DND-41 (cell line): Measurements from ENCODE around the gene LIN54.

Source experiments
- ATAC-seq: fragments of 200-7000 bp; cut with Tn5 transposase; 3 replicates; pipeline ENCODE4 v1.9.1; 2021; ENCODE audit warnings: low read depth; ENCODE audit not compliant: insufficient read depth
- DNase-seq: peaks from one replicate; pipeline ENCODE4 v3.0.0-alpha.2; 2020
- H2AFZ ChIP-seq: 2 replicates; pipeline ENCODE4 v1.6.0; 2012; ENCODE audit warnings: low read depth, low read length
- H3K27ac ChIP-seq: 2 replicates; pipeline ENCODE4 v1.5.1; 2012; ENCODE audit warnings: low read length, inconsistent platforms
- H3K27me3 ChIP-seq: fragments of 200-600 bp; sonication (generic); 2 replicates; pipeline ENCODE4 v1.6.0; 2012; ENCODE audit warnings: low read length, mild to moderate bottlenecking, inconsistent platforms; ENCODE audit not compliant: insufficient read depth, poor library complexity
- H3K36me3 ChIP-seq: 2 replicates; pipeline ENCODE4 v1.5.1; 2012; ENCODE audit warnings: low read length, inconsistent platforms; ENCODE audit not compliant: insufficient read depth
- H3K4me1 ChIP-seq: 2 replicates; pipeline ENCODE4 v1.5.1; 2012; ENCODE audit warnings: mild to moderate bottlenecking, low read length; ENCODE audit not compliant: insufficient read depth
- H3K4me2 ChIP-seq: 2 replicates; pipeline ENCODE4 v1.6.0; 2012; ENCODE audit warnings: mild to moderate bottlenecking, moderate library complexity, low read length, inconsistent platforms; ENCODE audit not compliant: insufficient read depth
- H3K4me3 ChIP-seq, 2 experiments: fragments of 200-600 bp in 1 of 2; shearing (Covaris generic) in 1 of 2; 2 replicates each; pipeline ENCODE4 v1.5.1; 2012 to 2016; ENCODE audit warnings: inconsistent platforms in 2 of 2, low read length in 2 of 2, mild to moderate bottlenecking in 2 of 2, low read depth in 1 of 2, moderate library complexity in 1 of 2
- H3K79me2 ChIP-seq: 2 replicates; pipeline ENCODE4 v1.6.0; 2012; ENCODE audit warnings: low read length, inconsistent platforms; ENCODE audit not compliant: insufficient read depth
- H3K9ac ChIP-seq: 2 replicates; pipeline ENCODE4 v1.6.0; 2012; ENCODE audit warnings: low read depth, mild to moderate bottlenecking, inconsistent platforms, low read length, moderate library complexity
- H3K9me3 ChIP-seq: 2 replicates; pipeline ENCODE4 v1.5.1; 2012; ENCODE audit warnings: low read length, moderate library complexity, mild to moderate bottlenecking, inconsistent platforms; ENCODE audit not compliant: insufficient read depth, severe bottlenecking
- H4K20me1 ChIP-seq: 2 replicates; pipeline ENCODE4 v1.6.0; 2012; ENCODE audit warnings: low read length; ENCODE audit not compliant: insufficient read depth
- EZH2 ChIP-seq: IDR thresholded peaks from 3 replicates; pipeline ENCODE4 v1.6.1; 2012; ENCODE audit warnings: borderline replicate concordance, low read depth, mild to moderate bottlenecking, moderate library complexity, low read length, inconsistent platforms; ENCODE audit not compliant: severe bottlenecking
- TF ChIP-seq, protein P1 (sequence below): IDR thresholded peaks from 2 replicates; pipeline ENCODE4 v1.5.1; 2012; ENCODE audit warnings: borderline replicate concordance, low read length, moderate library complexity, mild to moderate bottlenecking; ENCODE audit not compliant: poor library complexity, severe bottlenecking; ENCODE audit errors: extremely low read depth

The LIN54 gene

DNA sequence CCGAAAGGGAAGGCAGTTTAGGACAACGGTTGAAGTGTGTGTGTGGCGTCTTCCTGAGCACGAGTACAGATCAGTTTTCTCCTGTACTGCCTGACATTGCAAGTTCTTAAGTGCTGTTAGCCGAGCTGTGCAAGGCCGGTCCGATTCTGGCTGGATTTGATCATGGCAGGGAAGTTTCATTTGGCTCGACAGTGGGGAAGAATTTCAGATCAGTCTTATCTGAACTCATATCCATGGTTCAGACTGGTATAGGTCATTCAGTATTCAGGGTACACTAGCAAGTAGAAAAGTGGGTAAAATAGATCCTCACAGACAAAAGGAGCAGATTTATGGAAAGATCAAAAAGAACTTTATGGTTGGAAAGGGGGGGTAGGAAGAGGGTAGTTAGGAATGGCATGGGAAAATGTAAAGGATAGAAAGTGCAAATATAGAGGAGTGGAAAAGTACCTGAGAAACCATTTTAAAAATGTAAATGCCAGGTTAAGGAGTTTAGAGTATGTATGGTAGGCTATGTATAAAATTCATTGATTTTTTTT, 109.4 kb downstream of the LIN54 start:
- peak overlapping the region; percentile 87 for H3K27ac ChIP-seq
- peak overlapping the region; percentile 79 for H2AFZ ChIP-seq
- H3K9me3 ChIP-seq, result no peaks in the 10 kb centered on the region
- ATAC-seq (no peak), DNase-seq (no peak)
- peaks cover 22% of the 10 kb centered on the region for H3K36me3 ChIP-seq
- TF ChIP-seq, protein P1, sequence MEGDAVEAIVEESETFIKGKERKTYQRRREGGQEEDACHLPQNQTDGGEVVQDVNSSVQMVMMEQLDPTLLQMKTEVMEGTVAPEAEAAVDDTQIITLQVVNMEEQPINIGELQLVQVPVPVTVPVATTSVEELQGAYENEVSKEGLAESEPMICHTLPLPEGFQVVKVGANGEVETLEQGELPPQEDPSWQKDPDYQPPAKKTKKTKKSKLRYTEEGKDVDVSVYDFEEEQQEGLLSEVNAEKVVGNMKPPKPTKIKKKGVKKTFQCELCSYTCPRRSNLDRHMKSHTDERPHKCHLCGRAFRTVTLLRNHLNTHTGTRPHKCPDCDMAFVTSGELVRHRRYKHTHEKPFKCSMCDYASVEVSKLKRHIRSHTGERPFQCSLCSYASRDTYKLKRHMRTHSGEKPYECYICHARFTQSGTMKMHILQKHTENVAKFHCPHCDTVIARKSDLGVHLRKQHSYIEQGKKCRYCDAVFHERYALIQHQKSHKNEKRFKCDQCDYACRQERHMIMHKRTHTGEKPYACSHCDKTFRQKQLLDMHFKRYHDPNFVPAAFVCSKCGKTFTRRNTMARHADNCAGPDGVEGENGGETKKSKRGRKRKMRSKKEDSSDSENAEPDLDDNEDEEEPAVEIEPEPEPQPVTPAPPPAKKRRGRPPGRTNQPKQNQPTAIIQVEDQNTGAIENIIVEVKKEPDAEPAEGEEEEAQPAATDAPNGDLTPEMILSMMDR, result no peak
- no peak for TF ChIP-seq EZH2
- no peaks in the 10 kb centered on the region for H3K27me3 ChIP-seq
- peak overlapping the region; percentile 62 to 87 for H3K4me3 ChIP-seq
- H3K4me2 ChIP-seq, result peak overlapping the region; percentile 82
- H4K20me1 ChIP-seq, result peaks cover 15% of the 10 kb centered on the region; the same call in 1 of the 2 replicates
- peaks cover 63% of the 10 kb centered on the region for H3K79me2 ChIP-seq
- peak overlapping the region; percentile 66 for H3K9ac ChIP-seq
- H3K4me1 ChIP-seq, result peaks cover 54% of the 10 kb centered on the region

GRCh38 chr4:82900411-82901182, 110.0 kb downstream of the LIN54 start, which contains the start of gene THAP9:
TSS of gene THAP9 (plus strand) at chr4:82900735. CDS start at chr4:82900803, 68 bp downstream.
- TF ChIP-seq, protein P1, result no peak
- TF ChIP-seq EZH2, result no peak
- ATAC-seq (peak; percentile 92), DNase-seq (peak; percentile 99)
- no peaks in the 10 kb centered on the region for H3K27me3 ChIP-seq
- H3K9me3 ChIP-seq, result no peaks in the 10 kb centered on the region
- H3K27ac ChIP-seq, result peak within 1 kb of the TSS; percentile 93
- peak within 1 kb of the TSS; percentile 82 for H3K4me2 ChIP-seq
- H3K36me3 ChIP-seq, result peaks cover 25% of the 10 kb centered on the region
- H4K20me1 ChIP-seq, result peaks cover 18% of the 10 kb centered on the region; the same call in 1 of the 2 replicates
- peak within 1 kb of the TSS; percentile 62 to 87 for H3K4me3 ChIP-seq
- H2AFZ ChIP-seq, result peak within 1 kb of the TSS; percentile 98
- peaks cover 70% of the 10 kb centered on the region for H3K79me2 ChIP-seq
- H3K9ac ChIP-seq, result peak within 1 kb of the TSS; percentile 66
- H3K4me1 ChIP-seq, result peaks cover 60% of the 10 kb centered on the region

DNA sequence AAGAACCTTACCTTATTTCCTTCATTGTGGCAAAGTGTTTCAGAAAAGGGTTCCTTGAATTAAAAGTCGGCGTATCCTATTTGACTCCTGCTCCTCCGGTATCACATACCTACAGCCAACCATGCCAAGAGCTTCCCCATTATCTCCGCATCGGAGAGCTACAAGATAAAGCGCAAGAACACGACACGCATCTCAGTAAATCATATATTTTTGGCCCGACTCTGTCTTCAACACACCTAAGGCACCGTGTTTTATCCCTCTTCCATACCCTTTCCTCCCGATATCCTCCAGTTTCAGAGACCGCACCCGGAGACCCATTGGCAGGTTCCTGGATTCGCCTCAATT, 110.6 kb downstream of the LIN54 start:
- Histone ChIP-seq H4K20me1 (peaks cover 18% of the 10 kb centered on the region; the same call in 1 of the 2 replicates), H3K9ac (peak overlapping the region; percentile 66), H3K4me3 (peak overlapping the region; percentile 62 to 87), H3K27ac (peak overlapping the region; percentile 93), H3K4me1 (peaks cover 56% of the 10 kb centered on the region), H3K9me3 (no peaks in the 10 kb centered on the region), H3K79me2 (peaks cover 76% of the 10 kb centered on the region), H3K36me3 (peaks cover 30% of the 10 kb centered on the region), H3K4me2 (peak overlapping the region; percentile 82), H2AFZ (peak overlapping the region; percentile 98), H3K27me3 (no peaks in the 10 kb centered on the region)
- TF ChIP-seq, protein P1, result no peak
- TF ChIP-seq EZH2, result no peak
- DNase-seq, result no peak
- peak; percentile 13 for ATAC-seq
